K562 (cell line): ENCODE data around the gene NT5C. TPM values are rescaled to one million over a fixed set of nuclear protein-coding genes. Genes with fewer than 3 reads are reported as not detected.
A peak's percentile ranks its signal among the peaks of the same experiment; 100 is the strongest.

ENCODE experiments used
- ATAC-seq: fragments of 200-7000 bp; cut with Tn5 transposase; 3 replicates; pipeline ENCODE4 v1.9.1; 2020; ENCODE audit warnings: moderate library complexity
- BruUV-seq: library from RNA; stranded (reverse); fragments of 400-500 nt; replicated peaks from 2 replicates; lab custom pipeline; 2021; lab: Mats Ljungman, UMichigan
- CTCF ChIA-PET: fragments of 300-600 bp; formaldehyde crosslinking; extraction: SDS; loops from one replicate; lab custom pipeline; 2021; ENCODE audit warnings: low intra/inter-chr PET ratio; lab: Yijun Ruan, JAX
- POLR2A ChIA-PET: fragments of 300-600, 350-650 bp; sonication (Branson Sonifier 250); formaldehyde crosslinking; extraction: SDS; loops from one replicate; lab custom pipeline; 2021; ENCODE audit warnings: antibody characterized with exemption, inconsistent platforms; lab: Yijun Ruan, JAX
- DNase-seq, 4 experiments: peaks; one replicate each; pipeline versions ENCODE4 v3.0.0 to v3.0.0-alpha.2; 2011 to 2018; ENCODE audit warnings: low spot score in 3 of 4, mixed read lengths in 3 of 4; ENCODE audit errors: extremely low read depth in 1 of 4
- FAIRE-seq: peaks from 2 replicates; lab custom pipeline; 2011; peaks lifted over from hg19 to GRCh38; lab: Jason Lieb, UNC
- H2AFZ ChIP-seq: 2 replicates; pipeline ENCODE4 v1.6.0; 2011; ENCODE audit warnings: low read depth, low read length, control low read depth, inconsistent platforms
- H3K27ac ChIP-seq: fragments of 200-600 bp; 3 replicates; pipeline ENCODE4 v1.8.0; 2011; ENCODE audit warnings: low read depth, mild to moderate bottlenecking, control low read depth, inconsistent platforms, low read length, moderate library complexity, mixed read lengths; ENCODE audit errors: extremely low read depth
- H3K27me3 ChIP-seq, 2 experiments: fragments of 300-600 bp in 1 of 2; 2 replicates in 1 of 2; 3 replicates in 1 of 2; pipeline versions ENCODE4 v1.6.0 to v1.8.0; 2011; ENCODE audit warnings: inconsistent platforms in 2 of 2, low read length in 2 of 2, mild to moderate bottlenecking in 1 of 2, mixed read lengths in 1 of 2, moderate library complexity in 1 of 2; ENCODE audit not compliant: control insufficient read depth in 2 of 2, insufficient read depth in 2 of 2
- H3K36me3 ChIP-seq: fragments of 300-600 bp; 3 replicates; pipeline ENCODE4 v1.8.0; 2011; ENCODE audit warnings: mild to moderate bottlenecking, low read length, inconsistent platforms; ENCODE audit not compliant: control insufficient read depth, insufficient read depth
- H3K4me1 ChIP-seq, 2 experiments: fragments of 200-600 bp in 1 of 2; replicated peaks in 1 of 2; 2 replicates in 1 of 2; 3 replicates in 1 of 2; pipeline versions ENCODE4 v1.5.1 to v1.8.0; 2011; ENCODE audit warnings: inconsistent platforms in 2 of 2, low read length in 2 of 2, mild to moderate bottlenecking in 1 of 2, mixed read lengths in 1 of 2, moderate library complexity in 1 of 2; ENCODE audit not compliant: control insufficient read depth in 2 of 2, insufficient read depth in 2 of 2
- H3K4me2 ChIP-seq: 2 replicates; pipeline ENCODE4 v1.6.1; 2011; ENCODE audit warnings: low read length, control low read depth, inconsistent platforms, mixed read lengths; ENCODE audit not compliant: insufficient read depth
- H3K4me3 ChIP-seq: fragments of 200-600 bp; sonication (generic), shearing (Covaris generic); 2 replicates; pipeline ENCODE4 v1.5.1; 2016; ENCODE audit warnings: control low read depth, inconsistent platforms
- H3K79me2 ChIP-seq: fragments of 200-600 bp; 3 replicates; pipeline ENCODE4 v1.8.0; 2011; ENCODE audit warnings: low read length, inconsistent platforms; ENCODE audit not compliant: control insufficient read depth, insufficient read depth
- H3K9ac ChIP-seq, 2 experiments: 2 replicates each; pipeline versions ENCODE4 v1.6.0 to v1.6.1; 2011; ENCODE audit warnings: low read depth in 2 of 2, low read length in 2 of 2, control low read depth in 1 of 2, inconsistent platforms in 1 of 2, mild to moderate bottlenecking in 1 of 2, mixed read lengths in 1 of 2; ENCODE audit not compliant: insufficient read depth in 1 of 2
- H3K9me1 ChIP-seq: one replicate; pipeline ENCODE4 v1.6.0; 2011; ENCODE audit warnings: inconsistent platforms, mild to moderate bottlenecking, low read length, moderate library complexity; ENCODE audit not compliant: control insufficient read depth, insufficient read depth
- H3K9me3 ChIP-seq: replicated peaks from 2 replicates; pipeline ENCODE4 v1.5.1; 2011; ENCODE audit warnings: low read depth, low read length, inconsistent platforms; ENCODE audit not compliant: control insufficient read depth, insufficient read depth
- H4K20me1 ChIP-seq: replicated peaks from 2 replicates; pipeline ENCODE4 v1.6.1; 2011; ENCODE audit warnings: low read length, inconsistent platforms, mixed read lengths; ENCODE audit not compliant: control insufficient read depth, insufficient read depth
- HDAC8 ChIP-seq: fragments of 450-650 bp; IDR thresholded peaks from 2 replicates; pipeline ENCODE4 v1.6.1; 2016; ENCODE audit warnings: mild to moderate bottlenecking, missing genetic modification characterization, moderate library complexity, missing compliant biosample characterization
- HLTF ChIP-seq: fragments of 450-650 bp; IDR thresholded peaks from 2 replicates; pipeline ENCODE4 v1.6.1; 2016
- MCM5 ChIP-seq: fragments of 450-650 bp; IDR thresholded peaks from 2 replicates; pipeline ENCODE4 v1.6.1; 2016; ENCODE audit warnings: low read depth
- MTA3 ChIP-seq: fragments of 450-650 bp; formaldehyde crosslinking; IDR thresholded peaks from 2 replicates; pipeline ENCODE4 v1.6.1; 2017; ENCODE audit warnings: mild to moderate bottlenecking, borderline replicate concordance
- NFIC ChIP-seq: fragments of 450-650 bp; IDR thresholded peaks from 2 replicates; pipeline ENCODE4 v1.6.1; 2017; ENCODE audit warnings: mild to moderate bottlenecking, inconsistent platforms
- RFX5 ChIP-seq: IDR thresholded peaks from 2 replicates; pipeline ENCODE4 v1.6.1; 2011; ENCODE audit warnings: low read depth, mild to moderate bottlenecking, improper control_type of control experiment, low read length
- RNF2 ChIP-seq: sonication (generic); IDR thresholded peaks from 2 replicates; pipeline ENCODE4 v1.6.1; 2016
- SMAD4 ChIP-seq: fragments of 250-450 bp; sonication (Bioruptor Pico); conservative IDR thresholded peaks from 2 replicates; pipeline ENCODE4 v1.8.0; 2021; ENCODE audit warnings: inconsistent platforms, mild to moderate bottlenecking, moderate library complexity
- XRCC4 ChIP-seq: IDR thresholded peaks from one replicate; pipeline ENCODE4 v1.6.1; 2011; ENCODE audit not compliant: insufficient read depth, insufficient read length; ENCODE audit errors: extremely low read depth
- ZBTB7A ChIP-seq: IDR thresholded peaks from 2 replicates; pipeline ENCODE4 v1.6.1; 2011; ENCODE audit warnings: low read depth, mild to moderate bottlenecking, low read length, moderate library complexity, borderline replicate concordance; ENCODE audit not compliant: control insufficient read depth
- ZNF121 ChIP-seq: sonication (generic); formaldehyde crosslinking; conservative IDR thresholded peaks from 2 replicates; pipeline ENCODE4 v1.8.0; 2022; ENCODE audit warnings: missing genetic modification reagents
- ZNF274 ChIP-seq: IDR thresholded peaks from 2 replicates; pipeline ENCODE4 v1.6.1; 2011; ENCODE audit warnings: low read depth, mild to moderate bottlenecking, low read length, moderate library complexity, borderline replicate concordance
- ZNF324 ChIP-seq: fragments of 250-450 bp; sonication (Bioruptor Pico); IDR thresholded peaks from 2 replicates; pipeline ENCODE4 v1.4.0; 2020; ENCODE audit warnings: mild to moderate bottlenecking
- ZNF77 ChIP-seq: fragments of 250-450 bp; sonication (Bioruptor Pico); IDR thresholded peaks from 2 replicates; pipeline ENCODE4 v1.5.0; 2020
- WGBS: fragments of 100-300 bp; shearing (Covaris generic); methylation state at CpG from one replicate; pipeline ENCODE4 v1.1.6; 2016; ENCODE audit warnings: low coverage, mixed read lengths; ENCODE audit not compliant: insufficient coverage; ENCODE audit errors: missing lambda C conversion rate; 5-methylcytosine and 5-hydroxymethylcytosine counted together
- in situ Hi-C: fragments of 300-500 bp; cut with MboI; formaldehyde crosslinking; loops from 4 replicates; pipeline ENCODE4 v1.15.0; 2018; ENCODE audit warnings: inconsistent platforms, mixed read lengths
- intact Hi-C: fragments of 100-400 bp; cut with micrococcal nuclease; formaldehyde crosslinking; loops from 2 replicates; pipeline ENCODE4 v1.14.2; 2022
- polyA plus RNA-seq, 8 experiments: library from polyadenylated mRNA; depleted of rRNA in 4 of 8; stranded (reverse) in 5 of 8; unstranded in 3 of 8; fragments of >200 nt; fragmentation: Nextera tagmentation in 2 of 8; fragmentation: Illumina TruSeq in 1 of 8; extraction: Ambion mirVana in 2 of 8; extraction: Trizol in 1 of 8; gene quantifications; 2 replicates each; pipeline versions ENCODE4 v1.2.1 to v1.2.3, GENCODE V29; 2011 to 2014; ENCODE audit warnings: inconsistent platforms in 1 of 8, missing spikeins in 1 of 8
- total RNA-seq, 7 experiments: library from RNA; depleted of rRNA in 6 of 7; stranded (reverse); fragments of >200 nt in 6 of 7; fragmentation: Illumina TruSeq in 2 of 7; extraction: Trizol in 2 of 7; gene quantifications; 2 replicates each; pipeline versions ENCODE4 v1.2.1 to v1.2.3, GENCODE V29; 2011 to 2021; ENCODE audit warnings: low replicate concordance in 1 of 7
- TF ChIP-seq, protein P1 (sequence below): fragments of 450-650 bp; IDR thresholded peaks from 2 replicates; pipeline ENCODE4 v1.6.1; 2017; ENCODE audit warnings: antibody characterized with exemption, mild to moderate bottlenecking
- TF ChIP-seq, protein P2 (sequence below): fragments of 250-450 bp; sonication (Bioruptor Pico); IDR thresholded peaks from 2 replicates; pipeline ENCODE4 v1.8.0; 2022; ENCODE audit warnings: inconsistent platforms
- TF ChIP-seq, protein P3 (sequence below): fragments of 450-650 bp; formaldehyde crosslinking; IDR thresholded peaks from 2 replicates; pipeline ENCODE4 v1.4.0; 2020; ENCODE audit warnings: mild to moderate bottlenecking, mixed read lengths

The NT5C gene
- total and polyA plus RNA-seq, 9 of the 15 experiments (the other 6 are each of a cell fraction or from before 2014, with no cell fraction given), result 2.9 to 205 (median 45.0) TPM

DNA sequence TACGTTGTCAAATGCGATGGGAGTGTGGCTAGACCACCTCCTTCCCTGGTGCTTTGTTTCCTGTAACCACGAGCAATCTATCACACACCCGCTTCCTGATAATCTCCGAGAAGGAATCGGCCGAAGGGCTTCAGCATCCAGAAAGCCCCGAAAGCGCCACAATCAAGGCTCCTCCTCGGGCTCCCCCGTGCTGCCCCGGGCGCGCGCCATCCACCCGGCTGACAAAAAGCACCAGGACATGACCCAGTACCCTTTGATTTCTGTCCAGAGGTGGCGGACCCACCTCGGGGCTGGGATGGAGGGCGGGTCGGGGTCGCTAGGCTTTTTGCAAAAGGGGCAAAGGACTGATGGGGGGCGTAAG lies 22.5 kb downstream of the NT5C start:
- CTCF ChIA-PET, result no interaction called here
- Histone ChIP-seq H3K36me3 (peaks cover 9% of the 10 kb centered on the region; the same call in 2 of the 3 replicates), H3K9me1 (no peaks in the 10 kb centered on the region), H3K9me3 (no peaks in the 10 kb centered on the region), H3K4me3 (peak overlapping the region; percentile 71), H3K27ac (no peak overlapping the region), H3K9ac (peak overlapping the region; percentile 84 to 99; a peak in 3 of 4 replicates), H3K27me3 (no peaks in the 10 kb centered on the region), H3K4me2 (peak overlapping the region; percentile 98), H2AFZ (peak overlapping the region; percentile 94), H4K20me1 (no peaks in the 10 kb centered on the region), H3K79me2 (peaks cover 29% of the 10 kb centered on the region), H3K4me1 (peaks cover 5 to 28% of the 10 kb centered on the region in 2 experiments; a peak in 4 of 5 replicates)
- WGBS, result 56% methylated on average over 17 of the region's 22 CpGs
- intact Hi-C loops (loop anchor here (5.0 kb wide), 1 partner anchor 37 kb away; no protein-coding TSS in a partner anchor), in situ Hi-C loops (no loop called here)
- FAIRE-seq (no peak), DNase-seq (no peak), ATAC-seq (no peak)
- POLR2A ChIA-PET, result interaction anchor here (0.6 to 3.9 kb wide), 15 partner anchors 10 to 204 kb away, joined by 3 to 38 read pairs (median 3); no protein-coding TSS in a partner anchor
- no TSS peak for BruUV-seq
- TF ChIP-seq, protein P1, sequence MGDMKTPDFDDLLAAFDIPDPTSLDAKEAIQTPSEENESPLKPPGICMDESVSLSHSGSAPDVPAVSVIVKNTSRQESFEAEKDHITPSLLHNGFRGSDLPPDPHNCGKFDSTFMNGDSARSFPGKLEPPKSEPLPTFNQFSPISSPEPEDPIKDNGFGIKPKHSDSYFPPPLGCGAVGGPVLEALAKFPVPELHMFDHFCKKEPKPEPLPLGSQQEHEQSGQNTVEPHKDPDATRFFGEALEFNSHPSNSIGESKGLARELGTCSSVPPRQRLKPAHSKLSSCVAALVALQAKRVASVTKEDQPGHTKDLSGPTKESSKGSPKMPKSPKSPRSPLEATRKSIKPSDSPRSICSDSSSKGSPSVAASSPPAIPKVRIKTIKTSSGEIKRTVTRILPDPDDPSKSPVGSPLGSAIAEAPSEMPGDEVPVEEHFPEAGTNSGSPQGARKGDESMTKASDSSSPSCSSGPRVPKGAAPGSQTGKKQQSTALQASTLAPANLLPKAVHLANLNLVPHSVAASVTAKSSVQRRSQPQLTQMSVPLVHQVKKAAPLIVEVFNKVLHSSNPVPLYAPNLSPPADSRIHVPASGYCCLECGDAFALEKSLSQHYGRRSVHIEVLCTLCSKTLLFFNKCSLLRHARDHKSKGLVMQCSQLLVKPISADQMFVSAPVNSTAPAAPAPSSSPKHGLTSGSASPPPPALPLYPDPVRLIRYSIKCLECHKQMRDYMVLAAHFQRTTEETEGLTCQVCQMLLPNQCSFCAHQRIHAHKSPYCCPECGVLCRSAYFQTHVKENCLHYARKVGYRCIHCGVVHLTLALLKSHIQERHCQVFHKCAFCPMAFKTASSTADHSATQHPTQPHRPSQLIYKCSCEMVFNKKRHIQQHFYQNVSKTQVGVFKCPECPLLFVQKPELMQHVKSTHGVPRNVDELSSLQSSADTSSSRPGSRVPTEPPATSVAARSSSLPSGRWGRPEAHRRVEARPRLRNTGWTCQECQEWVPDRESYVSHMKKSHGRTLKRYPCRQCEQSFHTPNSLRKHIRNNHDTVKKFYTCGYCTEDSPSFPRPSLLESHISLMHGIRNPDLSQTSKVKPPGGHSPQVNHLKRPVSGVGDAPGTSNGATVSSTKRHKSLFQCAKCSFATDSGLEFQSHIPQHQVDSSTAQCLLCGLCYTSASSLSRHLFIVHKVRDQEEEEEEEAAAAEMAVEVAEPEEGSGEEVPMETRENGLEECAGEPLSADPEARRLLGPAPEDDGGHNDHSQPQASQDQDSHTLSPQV, result 0 out of 2 replicates have a peak, but pooled peaks have one; percentile 2
- TF ChIP-seq RNF2 (no peak), NFIC (no peak), HDAC8 (tag) (no peak), ZBTB7A (no peak), MTA3 (no peak), ZNF77 (CRISPR knock-in tag) (no peak), HLTF (no peak), MCM5 (no peak), SMAD4 (CRISPR knock-in tag) (no peak), XRCC4 (no peak), ZNF121 (no peak), ZNF324 (CRISPR knock-in tag) (no peak), ZNF274 (no peak), RFX5 (no peak)
- TF ChIP-seq, protein P2, sequence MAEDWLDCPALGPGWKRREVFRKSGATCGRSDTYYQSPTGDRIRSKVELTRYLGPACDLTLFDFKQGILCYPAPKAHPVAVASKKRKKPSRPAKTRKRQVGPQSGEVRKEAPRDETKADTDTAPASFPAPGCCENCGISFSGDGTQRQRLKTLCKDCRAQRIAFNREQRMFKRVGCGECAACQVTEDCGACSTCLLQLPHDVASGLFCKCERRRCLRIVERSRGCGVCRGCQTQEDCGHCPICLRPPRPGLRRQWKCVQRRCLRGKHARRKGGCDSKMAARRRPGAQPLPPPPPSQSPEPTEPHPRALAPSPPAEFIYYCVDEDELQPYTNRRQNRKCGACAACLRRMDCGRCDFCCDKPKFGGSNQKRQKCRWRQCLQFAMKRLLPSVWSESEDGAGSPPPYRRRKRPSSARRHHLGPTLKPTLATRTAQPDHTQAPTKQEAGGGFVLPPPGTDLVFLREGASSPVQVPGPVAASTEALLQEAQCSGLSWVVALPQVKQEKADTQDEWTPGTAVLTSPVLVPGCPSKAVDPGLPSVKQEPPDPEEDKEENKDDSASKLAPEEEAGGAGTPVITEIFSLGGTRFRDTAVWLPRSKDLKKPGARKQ (CRISPR knock-in tag), result 0 out of 2 replicates have a peak, but pooled peaks have one; percentile 32
- TF ChIP-seq, protein P3, sequence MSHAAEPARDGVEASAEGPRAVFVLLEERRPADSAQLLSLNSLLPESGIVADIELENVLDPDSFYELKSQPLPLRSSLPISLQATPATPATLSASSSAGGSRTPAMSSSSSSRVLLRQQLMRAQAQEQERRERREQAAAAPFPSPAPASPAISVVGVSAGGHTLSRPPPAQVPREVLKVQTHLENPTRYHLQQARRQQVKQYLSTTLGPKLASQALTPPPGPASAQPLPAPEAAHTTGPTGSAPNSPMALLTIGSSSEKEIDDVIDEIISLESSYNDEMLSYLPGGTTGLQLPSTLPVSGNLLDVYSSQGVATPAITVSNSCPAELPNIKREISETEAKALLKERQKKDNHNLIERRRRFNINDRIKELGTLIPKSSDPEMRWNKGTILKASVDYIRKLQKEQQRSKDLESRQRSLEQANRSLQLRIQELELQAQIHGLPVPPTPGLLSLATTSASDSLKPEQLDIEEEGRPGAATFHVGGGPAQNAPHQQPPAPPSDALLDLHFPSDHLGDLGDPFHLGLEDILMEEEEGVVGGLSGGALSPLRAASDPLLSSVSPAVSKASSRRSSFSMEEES (CRISPR knock-in tag), result no peak
